HepG2 (cell line): ENCODE results near the gene CCDC14.

Source experiments
- DMTF1 ChIP-seq: sonication (generic); formaldehyde crosslinking; IDR thresholded peaks from 2 replicates; pipeline ENCODE4 v1.4.0; 2020; ENCODE audit warnings: mild to moderate bottlenecking, missing genetic modification reagents
- GABPA ChIP-seq, 2 experiments: IDR thresholded peaks; 2 replicates each; pipeline ENCODE4 v1.6.1; 2011 to 2016; ENCODE audit warnings: low read depth in 2 of 2, low read length in 1 of 2, missing biosample characterization in 1 of 2, missing genetic modification characterization in 1 of 2
- MAZ ChIP-seq, 2 experiments: sonication (generic) in 1 of 2; formaldehyde crosslinking in 1 of 2; IDR thresholded peaks; 2 replicates each; pipeline versions ENCODE4 v1.5.0 to v1.6.1; 2012 to 2020; ENCODE audit warnings: low read depth in 2 of 2, mild to moderate bottlenecking in 2 of 2, borderline replicate concordance in 1 of 2, improper control_type of control experiment in 1 of 2, low read length in 1 of 2, missing genetic modification reagents in 1 of 2, moderate library complexity in 1 of 2
- POLR2AphosphoS5 ChIP-seq: IDR thresholded peaks from 2 replicates; pipeline ENCODE4 v1.6.1; 2012; ENCODE audit warnings: low read depth, low read length
- ZNF18 ChIP-seq: sonication (generic); formaldehyde crosslinking; IDR thresholded peaks from 2 replicates; pipeline ENCODE4 v1.8.0; 2022; ENCODE audit warnings: mild to moderate bottlenecking, missing genetic modification reagents; ENCODE audit not compliant: insufficient replicate concordance
- ZNF614 ChIP-seq: IDR thresholded peaks from 2 replicates; pipeline ENCODE4 v1.6.1; 2018; ENCODE audit warnings: missing biosample characterization, missing genetic modification reagents, inconsistent platforms, borderline replicate concordance

- TF ChIP-seq POLR2AphosphoS5, result no peak
- no peak for TF ChIP-seq ZNF18
- TF ChIP-seq DMTF1 (CRISPR knock-in tag), result no peak
- TF ChIP-seq ZNF614 (CRISPR knock-in tag), result no peak
- TF ChIP-seq MAZ (IDR thresholded peaks at IDR 0.05; ENCODE audit: borderline replicate concordance, low read depth, low read length), result no peak
- TF ChIP-seq MAZ (CRISPR knock-in tag; IDR thresholded peaks at IDR 0.05; ENCODE audit: low read depth), result no peak
- TF ChIP-seq GABPA (IDR thresholded peaks at IDR 0.05; ENCODE audit: low read depth, low read length), result no peak
- no peak for TF ChIP-seq GABPA (CRISPR knock-in tag; IDR thresholded peaks at IDR 0.05; ENCODE audit: low read depth)
These were observed 13.5 kb downstream of the CCDC14 start for GRCh38 chr3:123947482-123947881.
